GM12878 (cell line): ENCODE measurements around the gene FGGY. TPM values are rescaled to one million over a fixed set of nuclear protein-coding genes. Genes with fewer than 3 reads are reported as not detected.

ENCODE experiments used
- ATAC-seq: fragments of 200-7000 bp; cut with Tn5 transposase; 3 replicates; pipeline ENCODE4 v1.9.1; 2020; ENCODE audit warnings: mild to moderate bottlenecking, moderate library complexity
- BruUV-seq: library from RNA; stranded (reverse); fragments of 400-500 nt; replicated peaks from 2 replicates; lab custom pipeline; 2021; lab: Mats Ljungman, UMichigan
- CTCF ChIA-PET: fragments of 300-600 bp; sonication (Branson Sonifier 250); formaldehyde crosslinking; extraction: SDS; loops from one replicate; lab custom pipeline; 2021; ENCODE audit warnings: inconsistent platforms; lab: Yijun Ruan, JAX
- POLR2A ChIA-PET: fragments of 350-600 bp; formaldehyde crosslinking; extraction: SDS; loops from one replicate; lab custom pipeline; 2021; ENCODE audit warnings: inconsistent platforms; lab: Charles Lee
- RAD21 ChIA-PET: fragments of 300-600 bp; sonication (Branson Sonifier 250); formaldehyde crosslinking; loops from one replicate; lab custom pipeline; 2023; ENCODE audit warnings: antibody characterized with exemption; ENCODE audit not compliant: unreplicated experiment; lab: Charles Lee
- SMC1A ChIA-PET: fragments of 300-600 bp; sonication (Branson Sonifier 250); formaldehyde crosslinking; loops from one replicate; lab custom pipeline; 2023; ENCODE audit not compliant: unreplicated experiment, uncharacterized antibody; lab: Charles Lee
- DNase-seq: peaks from one replicate; pipeline ENCODE4 v3.0.0-alpha.2; 2011; ENCODE audit warnings: low read depth, low spot score
- FAIRE-seq: peaks from 3 replicates; lab custom pipeline; 2011; peaks lifted over from hg19 to GRCh38; lab: Jason Lieb, UNC
- H2AFZ ChIP-seq: 2 replicates; pipeline ENCODE4 v1.6.0; 2011; ENCODE audit warnings: low read depth, low read length, control low read depth; ENCODE audit not compliant: control insufficient read depth
- H3K27ac ChIP-seq: 2 replicates; pipeline ENCODE4 v1.5.1; 2011; ENCODE audit warnings: control low read depth; ENCODE audit not compliant: control insufficient read depth, insufficient read depth
- H3K27me3 ChIP-seq, 2 experiments: replicated peaks in 1 of 2; 2 replicates each; pipeline versions ENCODE4 v1.6.0 to v1.6.1; 2011; ENCODE audit warnings: low read length in 1 of 2; ENCODE audit not compliant: control insufficient read depth in 2 of 2, insufficient read depth in 2 of 2
- H3K36me3 ChIP-seq, 2 experiments: 2 replicates each; pipeline ENCODE4 v1.5.1; 2011; ENCODE audit warnings: low read length in 1 of 2; ENCODE audit not compliant: control insufficient read depth in 2 of 2, insufficient read depth in 2 of 2
- H3K4me1 ChIP-seq: 2 replicates; pipeline ENCODE4 v1.6.1; 2011; ENCODE audit warnings: mild to moderate bottlenecking, low read length, moderate library complexity, mixed read lengths; ENCODE audit not compliant: control insufficient read depth, insufficient read depth
- H3K4me2 ChIP-seq: 2 replicates; pipeline ENCODE4 v1.6.0; 2011; ENCODE audit warnings: control low read depth; ENCODE audit not compliant: control insufficient read depth, insufficient read depth
- H3K4me3 ChIP-seq: fragments of 200-600 bp; sonication (generic); 2 replicates; pipeline ENCODE4 v1.5.1; 2016
- H3K79me2 ChIP-seq: 2 replicates; pipeline ENCODE4 v1.6.0; 2011; ENCODE audit warnings: low read length; ENCODE audit not compliant: control insufficient read depth, insufficient read depth
- H3K9ac ChIP-seq: 2 replicates; pipeline ENCODE4 v1.8.0; 2011; ENCODE audit warnings: low read length, control low read depth, mixed read lengths; ENCODE audit not compliant: control insufficient read depth, insufficient read depth
- H3K9me3 ChIP-seq: replicated peaks from 3 replicates; pipeline ENCODE4 v1.5.1; 2011; ENCODE audit warnings: mild to moderate bottlenecking, low read length; ENCODE audit not compliant: control insufficient read depth, insufficient read depth
- H4K20me1 ChIP-seq: 2 replicates; pipeline ENCODE4 v1.6.0; 2011; ENCODE audit not compliant: control insufficient read depth, insufficient read depth
- BCL11A ChIP-seq: IDR thresholded peaks from 2 replicates; pipeline ENCODE4 v1.6.1; 2011; ENCODE audit warnings: low read depth, low read length
- ELK1 ChIP-seq: IDR thresholded peaks from 2 replicates; pipeline ENCODE4 v1.6.1; 2012; ENCODE audit warnings: low read depth, low read length, improper control_type of control experiment
- GABPA ChIP-seq: IDR thresholded peaks from 2 replicates; pipeline ENCODE4 v1.6.1; 2014; ENCODE audit warnings: antibody characterized with exemption, low read depth, mild to moderate bottlenecking, inconsistent platforms
- MEF2A ChIP-seq: IDR thresholded peaks from 2 replicates; pipeline ENCODE4 v1.6.1; 2011; ENCODE audit warnings: low read depth, mild to moderate bottlenecking, low read length, moderate library complexity; ENCODE audit not compliant: insufficient read depth
- RCOR1 ChIP-seq: conservative IDR thresholded peaks from 2 replicates; pipeline ENCODE4 v1.6.1; 2012; ENCODE audit warnings: low read depth, low read length, improper control_type of control experiment
- ZBTB33 ChIP-seq: fragments of 450-650 bp; IDR thresholded peaks from 2 replicates; pipeline ENCODE4 v1.6.1; 2017; ENCODE audit warnings: mild to moderate bottlenecking
- ZNF592 ChIP-seq: fragments of 450-650 bp; IDR thresholded peaks from 2 replicates; pipeline ENCODE4 v1.6.1; 2017; ENCODE audit warnings: mild to moderate bottlenecking, moderate library complexity
- ZNF687 ChIP-seq: fragments of 450-650 bp; IDR thresholded peaks from 2 replicates; pipeline ENCODE4 v1.6.1; 2017; ENCODE audit warnings: mild to moderate bottlenecking, moderate library complexity
- WGBS: methylation state at CpG from one replicate; pipeline ENCODE4 v1.1.6; 2016; ENCODE audit warnings: low lambda C conversion rate; ENCODE audit not compliant: insufficient replicate concordance, insufficient coverage; ENCODE audit errors: missing lambda C conversion rate; 5-methylcytosine and 5-hydroxymethylcytosine counted together
- in situ Hi-C: fragments of 300-500 bp; cut with MboI; formaldehyde crosslinking; loops from 9 replicates; pipeline ENCODE4 v1.14.3; 2018; ENCODE audit warnings: mixed read lengths
- intact Hi-C: fragments of 100-400 bp; cut with micrococcal nuclease; formaldehyde crosslinking; loops from one replicate; pipeline ENCODE4 v1.14.2; 2022; ENCODE audit not compliant: unreplicated experiment
- polyA plus RNA-seq, 11 experiments: library from polyadenylated mRNA; depleted of rRNA in 4 of 11; unstranded in 6 of 11; stranded (reverse) in 5 of 11; fragments of >200 nt; fragmentation: Nextera tagmentation in 4 of 11; fragmentation: Illumina TruSeq in 1 of 11; extraction: Ambion mirVana in 4 of 11; extraction: Trizol in 1 of 11; gene quantifications; 1 replicate in 1 of 11; 2 replicates in 10 of 11; pipeline versions ENCODE4 v1.2.1 to v1.2.3, GENCODE V29; 2011 to 2016; ENCODE audit warnings: inconsistent platforms in 2 of 11, missing spikeins in 2 of 11, low read depth in 1 of 11
- total RNA-seq, 4 experiments: library from RNA; depleted of rRNA in 3 of 4; stranded (reverse); fragments of >200 nt in 3 of 4; fragmentation: Illumina TruSeq in 1 of 4; extraction: Trizol in 1 of 4; gene quantifications; 2 replicates each; pipeline versions ENCODE4 v1.2.1 to v1.2.3, GENCODE V29; 2013 to 2021

FGGY gene
- total and polyA plus RNA-seq, 10 of the 15 experiments (the other 5 are each of a cell fraction or from before 2014, with no cell fraction given) = 6.2 to 11.9 (median 7.5) TPM

DNA sequence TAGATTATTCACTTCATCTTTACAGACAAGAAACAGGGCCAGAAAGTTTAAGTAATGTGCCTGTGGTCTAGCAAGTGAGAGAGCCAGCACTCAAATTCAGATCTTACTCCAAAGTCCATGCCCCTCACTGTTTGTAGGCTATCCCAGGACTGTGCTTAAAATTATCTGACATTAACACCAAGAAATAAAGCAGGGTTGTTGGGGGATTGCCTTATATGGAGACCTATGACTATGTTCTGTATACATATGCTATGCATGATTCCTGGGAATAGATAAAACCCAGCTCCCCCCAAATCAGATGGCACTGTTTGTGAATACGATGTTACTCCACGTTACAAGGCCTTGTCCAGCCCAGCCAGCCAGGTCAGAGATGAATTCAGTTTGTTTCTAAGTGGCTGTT, 386.3 kb downstream of the FGGY start:
- intact Hi-C loops = no loop called here

More for the DNA sequence above, 386.3 kb downstream of the FGGY start:
- H2AFZ ChIP-seq = no peak overlapping the region
- no TSS peak for BruUV-seq
- H3K9ac ChIP-seq = no peak overlapping the region
- ChIA-PET SMC1A (interaction anchor here (0.6 kb wide), 1 partner anchor 8 kb away, joined by 7 read pairs; no protein-coding TSS in a partner anchor), CTCF (no interaction called here), POLR2A (no interaction called here), RAD21 (no interaction called here)
- H3K4me3 ChIP-seq = no peak overlapping the region
- no peaks in the 10 kb centered on the region for H3K4me1 ChIP-seq
- no peak overlapping the region for H3K4me2 ChIP-seq
- WGBS = 83% methylated on average over 2 of the region's 2 CpGs
- FAIRE-seq (no peak), DNase-seq (no peak), ATAC-seq (no peak)
- no peaks in the 10 kb centered on the region for H3K9me3 ChIP-seq
- H3K36me3 ChIP-seq = no peaks in the 10 kb centered on the region
- H3K27me3 ChIP-seq = no peaks in the 10 kb centered on the region
- H3K79me2 ChIP-seq = no peaks in the 10 kb centered on the region
- H3K27ac ChIP-seq = no peak overlapping the region
- TF ChIP-seq ZNF687 (no peak), MEF2A (no peak), ZNF592 (no peak), ELK1 (no peak), BCL11A (no peak), ZBTB33 (no peak), GABPA (no peak), RCOR1 (no peak)
- in situ Hi-C loops = no loop called here
- H4K20me1 ChIP-seq = no peaks in the 10 kb centered on the region
